Endothelial cell of umbilical vein (primary cell): ENCODE data around the gene DAZL. TPM values are rescaled to one million over a fixed set of nuclear protein-coding genes. Genes with fewer than 3 reads are reported as not detected.

Experiments used
- BruUV-seq: library from RNA; stranded (reverse); fragments of 400-500 nt; replicated peaks from 2 replicates; lab custom pipeline; 2021; lab: Mats Ljungman, UMichigan
- CTCF ChIA-PET: fragments of 300-600, 350-600 bp; sonication (Branson Sonifier 250); formaldehyde crosslinking; loops from one replicate; lab custom pipeline; 2021; ENCODE audit warnings: antibody characterized with exemption, inconsistent platforms; lab: Charles Lee
- POLR2A ChIA-PET: fragments of 300-600, 350-600 bp; sonication (Branson Sonifier 250); formaldehyde crosslinking; loops from one replicate; lab custom pipeline; 2021; ENCODE audit warnings: antibody characterized with exemption, inconsistent platforms; lab: Charles Lee
- DNase-seq: peaks from one replicate; pipeline ENCODE4 v3.0.0-alpha.2; 2011; ENCODE audit warnings: low read depth, low spot score
- FAIRE-seq: peaks from 2 replicates; lab custom pipeline; 2011; peaks lifted over from hg19 to GRCh38; lab: Jason Lieb, UNC
- H2AFZ ChIP-seq: 2 replicates; pipeline ENCODE4 v1.6.0; 2012; ENCODE audit warnings: low read depth, low read length, control low read depth, inconsistent platforms
- H3K27ac ChIP-seq: 2 replicates; pipeline ENCODE4 v1.5.1; 2011; ENCODE audit warnings: low read depth, mild to moderate bottlenecking, control low read depth, low read length, moderate library complexity; ENCODE audit not compliant: insufficient read depth
- H3K27me3 ChIP-seq, 2 experiments: 2 replicates each; pipeline versions ENCODE4 v1.6.0 to v1.6.1; 2011; ENCODE audit warnings: low read length in 2 of 2, mixed read lengths in 1 of 2; ENCODE audit not compliant: control insufficient read depth in 2 of 2, insufficient read depth in 2 of 2
- H3K36me3 ChIP-seq, 2 experiments: 2 replicates in 1 of 2; 3 replicates in 1 of 2; pipeline ENCODE4 v1.5.1; 2011; ENCODE audit warnings: low read length in 2 of 2, mild to moderate bottlenecking in 1 of 2, moderate library complexity in 1 of 2; ENCODE audit not compliant: control insufficient read depth in 2 of 2, insufficient read depth in 2 of 2; ENCODE audit errors: extremely low read depth in 1 of 2
- H3K4me1 ChIP-seq: 3 replicates; pipeline ENCODE4 v1.5.1; 2011; ENCODE audit warnings: mild to moderate bottlenecking, low read length; ENCODE audit not compliant: control insufficient read depth, insufficient read depth; ENCODE audit errors: extremely low read depth
- H3K4me2 ChIP-seq: 2 replicates; pipeline ENCODE4 v1.6.1; 2011; ENCODE audit warnings: low read length, control low read depth, mixed read lengths; ENCODE audit not compliant: insufficient read depth
- H3K4me3 ChIP-seq, 3 experiments: fragments of 200-600 bp in 1 of 3; sonication (generic), shearing (Covaris generic) in 1 of 3; replicated peaks in 1 of 3; 2 replicates each; pipeline ENCODE4 v1.5.1; 2011 to 2016; ENCODE audit warnings: control low read depth in 3 of 3, low read length in 3 of 3, mild to moderate bottlenecking in 2 of 3, inconsistent platforms in 1 of 3, low read depth in 1 of 3, moderate library complexity in 1 of 3; ENCODE audit not compliant: insufficient read depth in 1 of 3
- H3K79me2 ChIP-seq: 2 replicates; pipeline ENCODE4 v1.6.0; 2012; ENCODE audit warnings: low read length, inconsistent platforms; ENCODE audit not compliant: control insufficient read depth, insufficient read depth
- H3K9ac ChIP-seq: replicated peaks from 2 replicates; pipeline ENCODE3; 2011; ENCODE audit warnings: low read length, control low read depth; ENCODE audit not compliant: insufficient read depth; ENCODE audit errors: extremely low read depth
- H3K9me1 ChIP-seq: replicated peaks from 3 replicates; pipeline ENCODE4 v1.6.0; 2011; ENCODE audit warnings: mild to moderate bottlenecking, low read length; ENCODE audit not compliant: control insufficient read depth, insufficient read depth; ENCODE audit errors: extremely low read depth
- H3K9me3 ChIP-seq: replicated peaks from 2 replicates; pipeline ENCODE4 v1.5.1; 2012; ENCODE audit warnings: low read length, inconsistent platforms; ENCODE audit not compliant: control insufficient read depth, insufficient read depth
- H4K20me1 ChIP-seq: replicated peaks from 2 replicates; pipeline ENCODE3; 2011; ENCODE audit warnings: mild to moderate bottlenecking, low read length; ENCODE audit not compliant: control insufficient read depth, insufficient read depth; ENCODE audit errors: extremely low read depth
- EZH2 ChIP-seq: IDR thresholded peaks from 2 replicates; pipeline ENCODE4 v1.6.1; 2012; ENCODE audit warnings: borderline replicate concordance, low read depth, mild to moderate bottlenecking, moderate library complexity, low read length, inconsistent platforms; ENCODE audit not compliant: severe bottlenecking
- FOS ChIP-seq: IDR thresholded peaks from 2 replicates; pipeline ENCODE4 v1.6.1; 2011; ENCODE audit warnings: mild to moderate bottlenecking, low read length, moderate library complexity, borderline replicate concordance; ENCODE audit not compliant: insufficient read depth
- GATA2 ChIP-seq: IDR thresholded peaks from 2 replicates; pipeline ENCODE4 v1.7.0; 2011; ENCODE audit warnings: low read depth, mild to moderate bottlenecking, moderate library complexity, mixed read lengths, low read length; ENCODE audit not compliant: insufficient read length, insufficient read depth
- JUN ChIP-seq: IDR thresholded peaks from 2 replicates; pipeline ENCODE4 v1.6.1; 2011; ENCODE audit warnings: borderline replicate concordance, low read depth; ENCODE audit not compliant: insufficient read length, insufficient read depth
- MYC ChIP-seq: IDR thresholded peaks from one replicate; pipeline ENCODE4 v1.6.1; 2011; ENCODE audit warnings: mild to moderate bottlenecking, low read depth, low read length
- POLR2A ChIP-seq: IDR thresholded peaks from 2 replicates; pipeline ENCODE4 v1.6.1; 2012; ENCODE audit warnings: low read depth, mild to moderate bottlenecking, control low read depth, low read length
- POLR2AphosphoS5 ChIP-seq: IDR thresholded peaks from 2 replicates; pipeline ENCODE4 v1.6.1; 2012; ENCODE audit warnings: low read depth, mild to moderate bottlenecking, control low read depth, low read length, moderate library complexity; ENCODE audit not compliant: insufficient read depth
- dilution Hi-C: fragments of 300-500 bp; cut with MboI; formaldehyde crosslinking; loops from one replicate; pipeline ENCODE4 v1.15.0; 2019; ENCODE audit warnings: low sequenced_read_pairs; ENCODE audit not compliant: extremely low pct_ligation_motif_present
- intact Hi-C: fragments of 100-400 bp; cut with micrococcal nuclease; formaldehyde crosslinking; loops from one replicate; pipeline ENCODE4 v1.10.0; 2022
- polyA plus RNA-seq, 4 experiments: library from polyadenylated mRNA; depleted of rRNA in 3 of 4; stranded (reverse) in 3 of 4; unstranded in 1 of 4; fragments of >200 nt; gene quantifications; 2 replicates each; pipeline versions ENCODE4 v1.2.1 to v1.2.3, GENCODE V29; 2011 to 2012; ENCODE audit warnings: missing spikeins in 1 of 4
- total RNA-seq: library from RNA; stranded (reverse); gene quantifications from 2 replicates; pipeline ENCODE4 v1.2.3, GENCODE V29; 2021
- TF ChIP-seq, protein P1 (sequence below), 2 donors: IDR thresholded peaks; 1 replicate in 1 of 2; 2 replicates in 1 of 2; pipeline ENCODE4 v1.5.1; 2011; ENCODE audit warnings: low read length in 2 of 2, mild to moderate bottlenecking in 2 of 2, moderate library complexity in 2 of 2, control low read depth in 1 of 2, inconsistent platforms in 1 of 2, low read depth in 1 of 2; ENCODE audit not compliant: insufficient read depth in 1 of 2; ENCODE audit errors: extremely low read depth in 1 of 2
- TF ChIP-seq, protein P2 (sequence below): IDR thresholded peaks from 2 replicates; pipeline ENCODE4 v1.6.1; 2011; ENCODE audit not compliant: insufficient read depth, insufficient read length

Gene DAZL
- total and polyA plus RNA-seq, 2 donors (not counting 3 experiments of a cell fraction or from before 2014, with no cell fraction given) = not detected

DNA sequence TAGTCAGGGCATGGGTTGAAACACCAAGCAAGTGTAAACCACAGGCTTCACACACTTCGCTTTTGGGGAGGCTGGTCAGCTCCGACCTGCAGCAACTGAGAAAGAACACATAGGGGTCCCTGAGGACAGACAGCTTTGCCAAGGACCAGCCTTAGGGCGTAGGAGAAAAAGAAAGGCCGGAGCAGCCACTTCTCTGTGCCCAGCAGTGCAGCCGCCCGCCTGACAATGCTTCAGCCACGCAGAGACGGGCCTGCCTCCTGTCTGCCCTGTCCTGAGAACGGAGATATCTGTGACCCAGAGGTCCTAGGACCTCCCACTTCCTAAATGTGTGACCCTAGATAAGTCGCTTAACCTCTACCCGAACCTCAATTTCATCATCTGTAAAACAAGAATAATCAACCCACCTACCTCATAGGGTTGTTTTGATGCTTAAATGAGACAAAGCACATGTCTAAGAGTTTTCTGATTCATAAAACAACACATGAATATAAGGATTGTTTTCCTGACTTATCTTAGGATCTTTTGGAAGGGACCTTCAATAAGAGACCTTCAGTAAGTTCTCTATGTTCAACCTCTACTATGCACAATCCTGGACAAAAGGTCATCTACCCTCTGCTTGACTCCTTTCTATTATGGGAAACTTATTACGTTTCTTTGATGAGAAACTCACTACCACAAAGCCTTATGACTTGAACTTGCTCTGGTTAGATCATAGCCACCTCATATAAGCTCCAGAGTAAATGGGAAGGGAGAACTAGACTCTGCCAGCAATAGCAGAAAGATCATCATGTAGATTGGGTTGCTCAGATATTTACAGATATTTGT, 58.8 kb downstream of the DAZL start:
- BruUV-seq = no TSS peak
- Histone ChIP-seq H3K9ac (no peak overlapping the region), H4K20me1 (no peaks in the 10 kb centered on the region), H3K4me2 (no peak overlapping the region), H3K27me3 (peaks cover 2 to 12% of the 10 kb centered on the region in 2 experiments), H2AFZ (no peak overlapping the region), H3K9me3 (no peaks in the 10 kb centered on the region), H3K36me3 (no peaks in the 10 kb centered on the region), H3K79me2 (no peaks in the 10 kb centered on the region), H3K4me3 (no peak overlapping the region), H3K27ac (no peak overlapping the region), H3K9me1 (no peaks in the 10 kb centered on the region), H3K4me1 (peaks cover 6% of the 10 kb centered on the region)
- dilution Hi-C loops (no loop called here), intact Hi-C loops (no loop called here)
- POLR2A ChIA-PET = interaction anchor here (0.6 kb wide), 1 partner anchor 279 kb away, joined by 7 read pairs; no protein-coding TSS in a partner anchor
- DNase-seq (peak; percentile 4), FAIRE-seq (no peak)
- TF ChIP-seq, protein P1, sequence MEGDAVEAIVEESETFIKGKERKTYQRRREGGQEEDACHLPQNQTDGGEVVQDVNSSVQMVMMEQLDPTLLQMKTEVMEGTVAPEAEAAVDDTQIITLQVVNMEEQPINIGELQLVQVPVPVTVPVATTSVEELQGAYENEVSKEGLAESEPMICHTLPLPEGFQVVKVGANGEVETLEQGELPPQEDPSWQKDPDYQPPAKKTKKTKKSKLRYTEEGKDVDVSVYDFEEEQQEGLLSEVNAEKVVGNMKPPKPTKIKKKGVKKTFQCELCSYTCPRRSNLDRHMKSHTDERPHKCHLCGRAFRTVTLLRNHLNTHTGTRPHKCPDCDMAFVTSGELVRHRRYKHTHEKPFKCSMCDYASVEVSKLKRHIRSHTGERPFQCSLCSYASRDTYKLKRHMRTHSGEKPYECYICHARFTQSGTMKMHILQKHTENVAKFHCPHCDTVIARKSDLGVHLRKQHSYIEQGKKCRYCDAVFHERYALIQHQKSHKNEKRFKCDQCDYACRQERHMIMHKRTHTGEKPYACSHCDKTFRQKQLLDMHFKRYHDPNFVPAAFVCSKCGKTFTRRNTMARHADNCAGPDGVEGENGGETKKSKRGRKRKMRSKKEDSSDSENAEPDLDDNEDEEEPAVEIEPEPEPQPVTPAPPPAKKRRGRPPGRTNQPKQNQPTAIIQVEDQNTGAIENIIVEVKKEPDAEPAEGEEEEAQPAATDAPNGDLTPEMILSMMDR (IDR thresholded peaks at IDR 0.05; ENCODE audit: extremely low read depth in 1 of 2, insufficient read depth in 1 of 2, low read depth in 1 of 2, low read length in 2 of 2) = no peak
- TF ChIP-seq JUN = no peak
- no peak for TF ChIP-seq GATA2
- TF ChIP-seq, protein P2, sequence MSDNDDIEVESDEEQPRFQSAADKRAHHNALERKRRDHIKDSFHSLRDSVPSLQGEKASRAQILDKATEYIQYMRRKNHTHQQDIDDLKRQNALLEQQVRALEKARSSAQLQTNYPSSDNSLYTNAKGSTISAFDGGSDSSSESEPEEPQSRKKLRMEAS = no peak
- no peak for TF ChIP-seq MYC
- TF ChIP-seq EZH2 = no peak
- no peak for TF ChIP-seq POLR2AphosphoS5
- TF ChIP-seq FOS = no peak
- no peak for TF ChIP-seq POLR2A
- CTCF ChIA-PET = interaction anchor here (0.8 to 2.3 kb wide), 2 partner anchors 256 to 278 kb away, joined by 3 to 13 read pairs; no protein-coding TSS in a partner anchor
